ENCODE results near the gene SPARC. TPM values are rescaled to one million over a fixed set of nuclear protein-coding genes. Genes with fewer than 3 reads are reported as not detected.

Gene SPARC
- total and polyA plus RNA-seq, 2 donors (not counting 1 experiment from before 2014, with no cell fraction given): 0.45 TPM; not detected in 1

DNA sequence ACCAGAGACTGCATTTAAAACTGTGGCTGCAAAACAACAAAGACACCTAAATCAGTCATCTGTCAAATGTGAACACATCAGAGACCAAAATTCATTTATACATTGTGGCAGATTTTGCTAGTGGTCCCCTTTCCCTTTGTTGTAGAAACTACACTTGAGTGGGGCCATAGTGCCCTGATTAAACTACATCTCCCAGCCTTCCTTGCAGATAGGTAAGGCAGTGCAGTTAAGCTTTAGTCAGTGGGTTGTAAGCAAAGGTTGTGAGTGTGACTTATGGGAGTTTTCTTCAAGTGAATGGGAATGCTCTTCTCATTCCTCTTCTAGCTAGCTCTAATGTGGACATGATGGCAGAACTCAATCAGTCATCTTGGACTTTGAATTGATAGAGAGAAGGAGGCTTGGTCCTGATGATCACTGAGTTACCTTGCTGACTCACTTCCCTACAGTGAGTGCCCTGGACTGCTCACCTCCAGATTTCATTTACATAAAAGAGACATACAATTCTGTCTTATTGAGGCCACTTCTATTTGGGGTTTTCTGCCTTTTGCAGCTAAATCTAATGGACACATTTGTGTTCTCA lies 35.2 kb upstream of the SPARC start:
- DNase-seq (no peak), ATAC-seq (ENCODE audit: low read depth) (no peak)
- Histone ChIP-seq H3K9me3 (ENCODE audit: control extremely low read depth in 1 of 3, control insufficient read depth in 2 of 3, insufficient read depth in 1 of 3, low read length in 2 of 3) (no peaks in the 10 kb centered on the region), H4K20me1 (ENCODE audit: control insufficient read depth, insufficient read depth, low read length, poor library complexity, severe bottlenecking) (no peaks in the 10 kb centered on the region), H3K4me2 (replicated peaks; ENCODE audit: low read depth, low read length, poor library complexity, severe bottlenecking) (peak overlapping the region; percentile 30), H3K9ac (ENCODE audit: low read length) (no peak overlapping the region), H3K27me3 (replicated peaks in 1 of 4; ENCODE audit: control extremely low read depth in 1 of 4, control insufficient read depth in 3 of 4, insufficient read depth in 4 of 4, low read length in 3 of 4) (no peaks in the 10 kb centered on the region), H3K4me1 (ENCODE audit: control insufficient read depth in 2 of 2, insufficient read depth in 2 of 2, low read length in 2 of 2) (peaks cover 27% of the 10 kb centered on the region in 2 donors), H3K27ac (ENCODE audit: low read length in 2 of 2) (no peak overlapping the region), H3K4me3 (ENCODE audit: control extremely low read depth in 1 of 5, extremely low read depth in 1 of 5, insufficient read depth in 1 of 5, low read depth in 2 of 5, low read length in 4 of 5) (no peak overlapping the region), H3K36me3 (replicated peaks in 1 of 2; ENCODE audit: control extremely low read depth in 1 of 2, control insufficient read depth in 1 of 2, extremely low read depth in 1 of 2, insufficient read depth in 2 of 2, low read length in 1 of 2) (no peaks in the 10 kb centered on the region), H3K79me2 (ENCODE audit: control insufficient read depth, insufficient read depth, low read length) (no peaks in the 10 kb centered on the region), H2AFZ (ENCODE audit: insufficient read depth, low read depth, low read length, poor library complexity, severe bottlenecking) (no peak overlapping the region)
- CTCF ChIA-PET: interaction anchor here (0.8 to 4.4 kb wide), 3 partner anchors 18 to 50 kb away, joined by 3 to 29 read pairs (median 4); partner anchors contain the start of gene G3BP1
- POLR2A ChIA-PET: interaction anchor here (1.7 kb wide), 1 partner anchor 48 kb away, joined by 4 read pairs; no protein-coding TSS in a partner anchor
- intact Hi-C loops (cut with micrococcal nuclease): no loop called here
- no peak for TF ChIP-seq EZH2 (IDR thresholded peaks at IDR 0.05; ENCODE audit: borderline replicate concordance, insufficient read depth, low read depth, low read length, poor library complexity, severe bottlenecking)
- no peak for TF ChIP-seq CTCF (IDR thresholded peaks at IDR 0.05)
- H3K27me3 Mint-ChIP-seq: no peaks in the 10 kb centered on the region
- no peaks in the 10 kb centered on the region for H3K9me3 Mint-ChIP-seq (ENCODE audit: insufficient read depth)
- no peak overlapping the region for H3K27ac Mint-ChIP-seq
- peaks cover 34% of the 10 kb centered on the region for H3K4me1 Mint-ChIP-seq
- H3K4me3 Mint-ChIP-seq: no peak overlapping the region

DNA sequence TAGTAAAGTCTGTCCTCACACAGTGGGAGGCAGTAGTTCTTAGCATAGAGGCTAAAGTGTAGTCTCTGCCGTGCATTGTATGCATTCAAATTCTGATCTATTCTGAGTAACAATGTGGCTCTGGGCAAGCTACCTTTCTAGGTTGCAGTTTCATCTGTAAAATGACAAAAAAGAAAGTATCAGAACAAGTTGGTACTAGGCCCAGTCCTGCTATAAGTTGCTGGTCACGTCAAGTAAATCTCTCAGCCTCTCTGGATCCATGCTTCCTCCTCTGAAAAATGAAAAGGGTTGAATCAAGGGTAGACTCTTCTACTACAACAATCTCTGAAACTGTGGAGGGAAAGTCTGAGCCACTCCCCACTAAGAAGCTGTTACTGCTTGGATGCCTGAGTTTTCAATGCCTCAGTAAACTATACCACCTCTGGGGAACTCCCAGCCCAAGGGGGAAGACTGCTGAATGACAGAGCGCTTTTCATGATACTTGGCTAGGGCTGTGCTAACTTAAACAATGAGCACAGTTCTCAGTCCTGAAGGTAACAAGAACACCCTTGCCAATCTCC lies 34.5 kb upstream of the SPARC start:
- Mint-ChIP-seq H3K4me1 (peaks cover 34% of the 10 kb centered on the region), H3K27ac (peak overlapping the region; percentile 66), H3K4me3 (peak overlapping the region; percentile 48), H3K27me3 (no peaks in the 10 kb centered on the region), H3K9me3 (ENCODE audit: insufficient read depth) (no peaks in the 10 kb centered on the region)
- peaks cover 27% of the 10 kb centered on the region in 2 donors for H3K4me1 ChIP-seq (ENCODE audit: control insufficient read depth in 2 of 2, insufficient read depth in 2 of 2, low read length in 2 of 2)
- 67% methylated on average over 1 of the region's 3 CpGs for WGBS (ENCODE audit: insufficient coverage)
- H2AFZ ChIP-seq (ENCODE audit: insufficient read depth, low read depth, low read length, poor library complexity, severe bottlenecking): no peak overlapping the region
- ATAC-seq (ENCODE audit: low read depth) (peak; percentile 80), DNase-seq (peak; percentile 54)
- H3K9me3 ChIP-seq (ENCODE audit: control extremely low read depth in 1 of 3, control insufficient read depth in 2 of 3, insufficient read depth in 1 of 3, low read length in 2 of 3): no peaks in the 10 kb centered on the region
- POLR2A ChIA-PET: interaction anchor here (1.7 kb wide), 1 partner anchor 49 kb away, joined by 4 read pairs; no protein-coding TSS in a partner anchor
- no peak overlapping the region for H3K9ac ChIP-seq (ENCODE audit: low read length)
- CTCF ChIA-PET: interaction anchor here (0.8 to 4.4 kb wide), 5 partner anchors 19 to 62 kb away, joined by 3 to 29 read pairs (median 4); partner anchors contain the start of gene G3BP1
- intact Hi-C loops (cut with micrococcal nuclease): no loop called here
- no peaks in the 10 kb centered on the region for H4K20me1 ChIP-seq (ENCODE audit: control insufficient read depth, insufficient read depth, low read length, poor library complexity, severe bottlenecking)
- no peaks in the 10 kb centered on the region for H3K79me2 ChIP-seq (ENCODE audit: control insufficient read depth, insufficient read depth, low read length)
- no peak for TF ChIP-seq CTCF (IDR thresholded peaks at IDR 0.05)
- TF ChIP-seq EZH2 (IDR thresholded peaks at IDR 0.05; ENCODE audit: borderline replicate concordance, insufficient read depth, low read depth, low read length, poor library complexity, severe bottlenecking): no peak
- H3K4me2 ChIP-seq (replicated peaks; ENCODE audit: low read depth, low read length, poor library complexity, severe bottlenecking): peak overlapping the region; percentile 30
- H3K27ac ChIP-seq (ENCODE audit: low read length in 2 of 2): peak overlapping the region in 1 of 2 donors; percentile 51
- H3K36me3 ChIP-seq (replicated peaks in 1 of 2; ENCODE audit: control extremely low read depth in 1 of 2, control insufficient read depth in 1 of 2, extremely low read depth in 1 of 2, insufficient read depth in 2 of 2, low read length in 1 of 2): no peaks in the 10 kb centered on the region
- H3K27me3 ChIP-seq (replicated peaks in 1 of 4; ENCODE audit: control extremely low read depth in 1 of 4, control insufficient read depth in 3 of 4, insufficient read depth in 4 of 4, low read length in 3 of 4): no peaks in the 10 kb centered on the region
- H3K4me3 ChIP-seq (ENCODE audit: control extremely low read depth in 1 of 5, extremely low read depth in 1 of 5, insufficient read depth in 1 of 5, low read depth in 2 of 5, low read length in 4 of 5): no peak overlapping the region

Measured in B cell (primary cell).